KG1 (cell line): Measurements from ENCODE around the gene TCF7L2.

Source experiments
- DNase-seq: peaks from one replicate; lab custom pipeline; 2025; lab: John Stamatoyannopoulos, UW

TCF7L2 gene

GRCh38 chr10:113024930-113025329 is 74.9 kb downstream of the TCF7L2 start:
- no peak for DNase-seq

DNA sequence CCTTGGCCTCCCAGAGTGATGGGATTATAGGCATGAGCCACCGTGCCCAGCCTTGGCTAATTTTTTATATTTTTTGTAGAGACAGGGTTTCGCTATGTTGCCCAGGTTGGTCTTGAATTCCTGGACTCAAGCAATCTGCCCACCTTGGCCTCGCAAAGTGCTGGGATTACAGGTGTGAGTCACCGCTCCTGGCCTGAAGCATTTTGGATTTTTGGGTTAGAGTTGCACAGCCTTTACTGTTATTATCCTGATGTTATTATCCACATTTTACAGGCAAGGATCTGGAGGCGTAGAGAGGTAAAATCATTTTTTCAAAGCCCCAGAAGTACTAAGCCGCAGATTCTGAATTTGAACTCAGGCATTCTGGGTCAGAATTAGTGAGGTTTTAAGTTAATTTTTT is 75.4 kb downstream of the TCF7L2 start:
- no peak for DNase-seq

GRCh38 chr10:113026679-113027078 is 76.6 kb downstream of the TCF7L2 start:
- no peak for DNase-seq

GRCh38 chr10:113027230-113027573 is 77.2 kb downstream of the TCF7L2 start:
- no peak for DNase-seq

DNA sequence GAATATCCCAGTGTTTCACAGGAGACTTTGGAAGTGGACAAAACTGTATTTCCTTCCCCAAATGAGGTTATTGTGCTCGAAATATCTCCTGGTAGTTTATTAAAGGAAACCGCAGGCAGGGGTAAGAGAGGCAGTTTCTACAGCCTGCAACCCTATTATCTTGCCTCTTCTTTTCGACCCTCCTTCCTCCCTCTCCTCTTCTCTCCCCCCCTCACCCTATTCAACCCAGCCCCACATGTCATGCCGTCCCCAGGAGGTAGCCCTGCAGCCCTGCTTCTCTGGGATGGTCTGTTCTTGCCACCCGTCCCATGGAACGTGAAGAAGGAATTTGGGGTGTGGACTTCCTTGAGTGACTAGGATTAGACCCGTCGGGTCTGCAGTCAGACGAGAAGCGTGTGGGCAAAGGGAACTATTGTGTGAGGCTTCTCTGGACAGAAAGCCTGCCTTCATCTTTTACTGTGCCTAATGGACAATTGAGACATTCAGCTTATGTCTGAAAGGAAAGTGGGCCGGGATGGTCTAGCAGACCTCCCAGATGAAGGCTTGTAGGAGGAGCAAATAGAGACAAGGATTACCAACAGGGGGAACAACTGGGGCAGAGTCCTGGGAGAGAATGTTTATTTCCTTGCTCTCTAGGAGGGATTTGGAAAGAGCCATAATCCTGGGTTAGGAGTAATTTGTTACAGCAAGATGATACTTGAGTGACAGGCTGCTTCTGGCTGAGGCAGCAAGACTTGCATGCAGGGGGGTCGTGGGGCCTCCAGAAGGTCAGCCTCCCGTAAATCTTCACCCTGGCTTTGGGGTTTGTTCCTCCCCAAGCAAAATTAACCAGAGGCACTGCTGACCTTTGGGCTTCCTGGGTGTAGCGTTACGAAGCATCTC is 77.8 kb downstream of the TCF7L2 start:
- peak; percentile 62 for DNase-seq

DNA sequence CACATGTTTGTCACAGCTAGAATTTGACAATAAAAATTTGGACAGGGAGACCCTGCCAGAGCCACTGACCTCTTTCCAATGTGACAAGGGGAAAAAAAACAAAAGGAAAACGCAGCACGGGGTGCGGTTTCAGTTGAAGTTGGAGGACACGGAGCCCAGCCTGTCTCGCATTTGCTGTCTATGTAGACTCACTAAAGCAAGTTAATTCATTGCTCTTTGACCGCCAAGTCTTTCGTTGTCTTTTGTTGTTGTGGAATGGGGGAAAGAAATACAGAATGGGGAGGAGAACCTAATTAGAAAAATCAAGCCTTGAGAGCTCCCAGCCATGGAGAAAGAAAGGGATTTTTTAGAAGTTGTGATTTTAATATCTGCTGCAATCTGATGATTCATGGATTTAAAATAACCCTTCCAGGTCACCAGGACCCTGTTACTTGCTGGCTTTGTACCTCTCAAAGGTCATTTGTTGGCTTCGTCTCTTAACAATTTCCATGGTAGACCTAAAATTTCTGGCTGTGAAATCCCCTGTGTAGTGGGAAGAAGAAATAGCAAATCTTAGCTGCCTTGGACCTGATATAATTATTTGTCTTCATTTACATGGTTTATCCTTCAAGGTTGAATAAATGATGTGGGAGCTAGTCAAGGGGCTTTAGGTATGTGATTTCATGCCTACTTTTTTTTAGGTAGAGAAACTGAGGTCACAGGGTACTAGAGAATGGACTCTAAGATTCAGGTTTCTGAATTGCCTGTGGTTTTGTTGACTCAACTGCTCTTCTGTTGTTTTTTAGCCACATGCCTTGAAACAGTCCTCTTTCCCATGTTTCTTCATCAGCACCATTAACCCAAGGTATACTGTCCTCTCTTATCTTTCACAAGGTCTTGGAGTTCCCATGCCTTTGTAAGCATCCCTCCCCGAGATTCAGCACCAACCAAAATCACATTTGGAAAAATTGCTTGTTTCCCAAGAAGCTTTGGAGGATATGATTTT is 78.7 kb downstream of the TCF7L2 start:
- DNase-seq, result no peak

- DNase-seq, result no peak
Measured at GRCh38 chr10:113030453-113030852, 80.4 kb downstream of the TCF7L2 start.

DNA sequence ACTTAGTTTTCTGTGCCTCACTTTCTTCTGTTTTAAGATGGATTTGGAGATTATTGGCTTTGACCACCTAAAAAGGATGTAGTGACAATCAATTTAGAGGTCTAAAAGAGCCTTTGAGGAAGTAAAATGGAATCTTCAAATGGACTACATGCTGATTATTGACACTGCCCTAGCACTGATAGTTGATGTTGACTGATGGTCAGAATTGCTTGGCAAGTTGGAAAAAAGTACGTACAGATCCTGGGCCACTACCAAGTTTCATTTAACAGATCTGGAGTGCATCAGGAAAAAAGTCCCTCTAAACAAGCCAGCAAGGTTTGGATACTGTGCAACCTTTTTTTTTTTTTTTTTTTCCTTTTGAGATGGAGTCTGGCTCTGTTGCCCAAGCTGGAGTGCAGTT is 81.1 kb downstream of the TCF7L2 start:
- no peak for DNase-seq

GRCh38 chr10:113033991-113034390 is 83.9 kb downstream of the TCF7L2 start:
- DNase-seq, result no peak

GRCh38 chr10:113035732-113036312 is 85.8 kb downstream of the TCF7L2 start:
- no peak for DNase-seq

DNA sequence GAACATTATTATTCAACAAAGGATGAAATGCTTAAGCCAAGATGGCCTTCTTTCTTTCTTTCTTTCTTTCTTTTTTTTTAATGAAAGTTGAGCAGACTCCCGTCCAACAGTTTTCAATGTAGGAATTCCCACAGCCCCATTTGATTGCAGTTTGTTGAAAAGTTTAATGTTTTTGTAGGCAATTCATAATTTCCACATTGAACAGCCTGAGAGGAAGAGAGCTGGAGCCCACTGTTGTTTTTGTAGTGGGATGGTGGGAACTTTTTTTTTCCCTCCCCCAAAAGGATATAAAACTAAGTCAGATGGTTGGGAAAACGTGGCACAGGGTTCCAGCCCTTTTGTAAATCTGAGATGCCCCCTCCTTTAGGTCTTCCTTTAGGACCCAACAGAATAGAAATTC is 86.6 kb downstream of the TCF7L2 start:
- DNase-seq, result no peak

DNA sequence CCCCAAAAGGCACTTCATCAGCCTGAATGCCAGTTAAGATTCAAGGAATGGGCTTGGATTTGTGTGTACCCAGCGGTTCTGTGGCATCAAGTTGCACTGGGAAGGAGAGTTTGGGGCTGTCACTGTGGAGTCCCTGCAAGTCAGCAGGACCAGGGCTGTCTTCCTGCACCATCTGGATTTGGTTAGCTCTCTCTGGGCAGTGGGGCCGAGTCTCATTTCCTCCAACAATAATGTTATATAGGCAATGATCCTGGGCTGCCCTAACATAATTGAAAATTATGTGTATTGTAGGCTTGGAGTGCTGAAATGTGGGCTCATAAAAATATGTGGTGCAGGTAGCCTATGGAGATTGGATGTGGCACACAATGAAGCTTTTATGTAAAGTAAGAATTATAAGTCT is 87.2 kb downstream of the TCF7L2 start:
- no peak for DNase-seq

GRCh38 chr10:113038183-113038582 is 88.1 kb downstream of the TCF7L2 start:
- DNase-seq, result no peak

DNA sequence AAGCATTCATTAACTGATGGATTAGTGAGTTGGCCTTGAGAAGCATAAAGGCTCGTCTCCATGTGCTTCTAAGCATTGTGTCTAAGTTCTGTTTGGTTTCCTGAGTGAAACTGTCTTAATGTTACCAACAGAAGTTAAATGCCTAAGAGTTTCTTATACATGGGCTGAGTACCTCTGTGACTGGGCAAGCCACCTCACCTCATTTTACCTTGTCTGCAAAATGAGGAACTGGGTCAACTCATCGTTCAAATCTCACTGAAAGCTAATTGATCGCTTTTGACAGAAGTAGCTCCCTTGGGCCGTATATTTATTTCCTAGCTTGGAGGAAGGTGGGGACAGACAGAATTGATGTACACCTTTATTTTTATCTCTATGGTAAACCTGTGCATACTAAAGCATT is 88.9 kb downstream of the TCF7L2 start:
- no peak for DNase-seq

- no peak for DNase-seq
Measured at GRCh38 chr10:113041324-113041723, 91.3 kb downstream of the TCF7L2 start.

- no peak for DNase-seq
Measured at GRCh38 chr10:113041841-113042750, 92.0 kb downstream of the TCF7L2 start.

- no peak for DNase-seq
Measured at GRCh38 chr10:113042868-113043267, 92.8 kb downstream of the TCF7L2 start.

GRCh38 chr10:113044016-113044755 is 94.1 kb downstream of the TCF7L2 start:
- DNase-seq, result no peak

DNA sequence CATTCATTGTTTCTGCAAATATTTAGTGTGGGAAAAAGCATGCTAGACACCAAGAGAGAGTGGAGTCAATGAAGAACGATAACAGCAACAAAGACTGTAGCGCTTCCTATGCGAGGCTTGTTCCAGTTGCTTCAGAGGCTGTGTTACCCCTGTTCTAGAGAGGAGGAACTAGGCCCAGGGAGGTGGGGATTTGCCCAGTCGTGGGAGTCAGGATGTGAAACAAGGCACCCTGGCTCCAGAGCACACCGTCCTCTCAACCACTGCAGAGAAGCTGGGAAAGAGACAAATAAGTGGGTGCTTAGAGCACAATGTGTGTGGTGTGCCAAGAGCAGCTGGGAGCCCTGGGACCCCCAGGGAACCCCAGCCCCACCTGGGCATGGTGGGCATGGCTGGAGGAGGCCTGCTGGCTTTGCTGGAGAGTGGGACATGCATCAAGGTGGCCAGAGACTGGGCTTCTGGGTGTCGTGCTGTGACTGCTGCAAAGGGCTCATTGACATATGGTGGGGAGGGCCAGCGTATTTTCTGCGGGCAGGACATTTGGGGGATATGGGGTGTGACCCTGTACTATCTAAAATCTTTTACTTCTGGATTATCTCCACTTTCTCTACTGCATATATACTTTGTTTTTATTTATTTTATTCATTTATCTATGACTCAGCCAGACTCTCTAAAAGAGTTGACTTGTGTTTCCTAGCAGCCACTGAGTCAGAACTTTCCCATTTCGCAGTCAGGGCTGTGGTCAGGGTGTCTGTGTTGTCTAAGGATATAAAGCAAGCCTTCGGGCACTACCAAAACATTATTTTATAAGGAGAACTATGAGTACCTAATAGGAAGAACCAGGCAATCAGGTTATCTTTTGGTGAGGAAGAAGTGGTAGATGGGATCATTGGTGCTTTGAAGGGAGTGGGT is 95.4 kb downstream of the TCF7L2 start:
- DNase-seq, result no peak

GRCh38 chr10:113047151-113047550 is 97.1 kb downstream of the TCF7L2 start:
- no peak for DNase-seq
